MM.1S (cell line): ENCODE results near the gene JADE2.

Experiments used
- EZH2 ChIP-seq: fragments of 300-600 bp; sonication (generic); optimal IDR thresholded peaks from 2 replicates; pipeline ENCODE3; 2017; ENCODE audit warnings: low read depth, mild to moderate bottlenecking, antibody characterized with exemption, low read length, mixed read lengths
- EZH2phosphoT487 ChIP-seq: fragments of 300-600 bp; sonication (generic); IDR thresholded peaks from 2 replicates; pipeline ENCODE4 v1.6.1; 2018; ENCODE audit warnings: antibody characterized with exemption, low read length
- TF ChIP-seq, protein P1 (sequence below): fragments of 300-600 bp; sonication (generic); IDR thresholded peaks from 2 replicates; pipeline ENCODE4 v1.5.1; 2016; ENCODE audit warnings: antibody characterized with exemption, low read length, mixed read lengths

DNA sequence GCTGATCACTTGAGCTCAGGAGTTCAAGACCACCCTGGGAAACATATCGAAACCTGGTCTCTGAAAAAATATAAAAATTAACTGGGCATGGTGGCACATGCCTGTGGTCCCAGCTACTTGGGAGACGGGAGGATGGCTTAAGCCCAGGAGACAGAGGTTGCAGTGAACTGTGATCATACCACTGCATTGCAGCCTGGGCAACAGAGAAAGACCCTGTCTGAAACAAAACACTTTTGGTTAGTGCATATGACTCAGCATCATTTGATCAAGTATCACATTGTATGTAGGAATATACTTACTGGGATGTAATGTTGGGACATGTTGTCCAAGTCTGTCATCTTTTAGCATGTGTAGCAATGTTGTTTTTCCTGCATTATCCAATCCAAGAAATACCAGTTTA is 95.2 kb downstream of the JADE2 start:
- TF ChIP-seq, protein P1, sequence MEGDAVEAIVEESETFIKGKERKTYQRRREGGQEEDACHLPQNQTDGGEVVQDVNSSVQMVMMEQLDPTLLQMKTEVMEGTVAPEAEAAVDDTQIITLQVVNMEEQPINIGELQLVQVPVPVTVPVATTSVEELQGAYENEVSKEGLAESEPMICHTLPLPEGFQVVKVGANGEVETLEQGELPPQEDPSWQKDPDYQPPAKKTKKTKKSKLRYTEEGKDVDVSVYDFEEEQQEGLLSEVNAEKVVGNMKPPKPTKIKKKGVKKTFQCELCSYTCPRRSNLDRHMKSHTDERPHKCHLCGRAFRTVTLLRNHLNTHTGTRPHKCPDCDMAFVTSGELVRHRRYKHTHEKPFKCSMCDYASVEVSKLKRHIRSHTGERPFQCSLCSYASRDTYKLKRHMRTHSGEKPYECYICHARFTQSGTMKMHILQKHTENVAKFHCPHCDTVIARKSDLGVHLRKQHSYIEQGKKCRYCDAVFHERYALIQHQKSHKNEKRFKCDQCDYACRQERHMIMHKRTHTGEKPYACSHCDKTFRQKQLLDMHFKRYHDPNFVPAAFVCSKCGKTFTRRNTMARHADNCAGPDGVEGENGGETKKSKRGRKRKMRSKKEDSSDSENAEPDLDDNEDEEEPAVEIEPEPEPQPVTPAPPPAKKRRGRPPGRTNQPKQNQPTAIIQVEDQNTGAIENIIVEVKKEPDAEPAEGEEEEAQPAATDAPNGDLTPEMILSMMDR = no peak
- TF ChIP-seq EZH2phosphoT487 (no peak), EZH2 (no peak)
